IPS DF 19.7 (cell line): ENCODE data around the gene RBMX.
"Not testable (repeated sequence)": the region's sequence is repeated elsewhere in the genome, so short reads cannot be mapped to it uniquely, and the experiment has no call there.

Source experiments
- DNase-seq: peaks from one replicate; pipeline ENCODE4 v3.0.0-alpha.2; 2013; ENCODE audit warnings: low read depth, low spot score

Gene RBMX

DNA sequence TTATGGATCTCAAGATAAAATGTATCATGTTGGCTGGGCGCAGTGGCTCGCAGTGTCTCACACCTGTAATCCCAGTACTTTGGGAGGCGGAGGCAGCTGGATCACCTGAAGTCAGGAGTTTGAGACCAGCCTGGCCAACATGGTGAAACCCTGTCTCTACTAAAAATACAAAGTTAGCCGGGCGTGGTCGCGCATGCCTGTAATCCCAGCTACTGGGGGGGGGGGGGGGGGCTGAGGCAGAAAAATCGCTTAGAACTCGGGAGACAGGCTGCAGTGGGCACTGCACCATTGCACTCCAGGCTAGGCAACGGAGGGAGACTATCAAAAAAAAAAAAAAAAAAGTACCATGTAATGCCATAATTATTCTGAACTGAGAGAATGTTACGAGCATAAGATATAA lies 2.1 kb downstream of the RBMX start:
- no peak for DNase-seq

DNA sequence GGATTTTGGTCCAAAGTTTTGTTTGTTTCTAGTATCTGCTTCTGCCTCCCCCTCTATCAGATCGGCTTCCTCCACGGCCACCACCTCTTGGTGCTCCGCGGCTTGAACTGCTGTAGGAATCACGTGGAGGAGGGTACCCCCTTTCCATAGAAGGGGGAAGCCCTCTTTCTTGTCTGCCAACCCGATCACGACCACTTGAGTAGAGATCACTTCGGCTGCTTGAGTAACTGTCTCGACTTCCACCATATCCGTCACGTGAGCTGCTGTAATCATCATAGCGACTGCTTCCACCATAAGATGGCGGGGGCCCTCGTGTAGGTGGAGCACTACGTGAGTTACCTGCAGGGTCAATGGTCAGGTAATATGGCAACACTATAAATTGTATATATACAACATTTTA lies 6.4 kb downstream of the RBMX start:
- not testable (repeated sequence) for DNase-seq

DNA sequence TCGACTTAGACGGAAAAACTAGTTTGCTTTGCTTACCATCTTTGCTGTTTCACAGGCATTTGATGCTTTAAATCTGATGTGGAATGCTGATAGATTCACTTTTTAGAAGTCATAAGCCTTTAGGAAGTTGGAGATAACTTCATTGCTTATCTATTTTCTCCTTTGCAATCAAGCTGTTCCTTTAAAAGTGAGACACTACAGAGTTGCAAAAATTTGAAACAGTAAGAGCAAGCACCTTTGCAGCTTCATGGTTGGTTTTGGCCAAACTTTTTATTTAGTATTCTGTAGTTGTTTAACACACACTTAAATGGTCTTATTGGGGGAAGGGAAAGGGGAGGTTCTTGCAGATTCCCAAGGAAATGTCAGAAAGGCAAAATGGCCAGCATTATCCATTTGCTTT lies 7.3 kb downstream of the RBMX start:
- DNase-seq = not testable (repeated sequence)

DNA sequence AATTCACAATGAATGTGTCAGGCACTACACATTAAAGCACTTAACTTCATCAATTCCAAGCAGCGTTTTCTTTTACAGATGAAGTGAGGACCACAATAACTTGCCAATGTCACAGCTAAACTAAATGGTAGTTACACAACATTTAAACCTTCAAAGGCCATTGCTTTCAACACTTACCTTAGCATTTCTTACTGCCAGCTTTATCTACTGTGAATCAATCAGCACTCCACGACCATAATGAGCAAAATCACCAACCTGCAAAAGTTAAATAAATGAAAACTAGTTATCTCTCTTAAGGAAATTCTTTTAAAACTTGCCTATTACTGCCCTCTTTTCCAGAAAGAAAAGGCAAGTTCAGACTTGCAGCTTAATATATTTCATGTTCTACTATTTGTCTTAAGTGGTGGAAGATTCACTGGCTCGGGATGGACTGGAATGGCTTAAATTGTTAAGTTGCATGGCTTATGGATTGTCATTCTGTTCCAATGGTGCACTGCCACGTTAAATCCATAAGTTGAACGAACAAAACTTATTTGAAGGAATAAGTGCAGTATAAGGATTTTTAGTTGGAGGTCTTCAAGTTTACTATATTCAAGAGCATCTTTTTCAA lies 8.3 kb downstream of the RBMX start:
- no peak for DNase-seq

DNA sequence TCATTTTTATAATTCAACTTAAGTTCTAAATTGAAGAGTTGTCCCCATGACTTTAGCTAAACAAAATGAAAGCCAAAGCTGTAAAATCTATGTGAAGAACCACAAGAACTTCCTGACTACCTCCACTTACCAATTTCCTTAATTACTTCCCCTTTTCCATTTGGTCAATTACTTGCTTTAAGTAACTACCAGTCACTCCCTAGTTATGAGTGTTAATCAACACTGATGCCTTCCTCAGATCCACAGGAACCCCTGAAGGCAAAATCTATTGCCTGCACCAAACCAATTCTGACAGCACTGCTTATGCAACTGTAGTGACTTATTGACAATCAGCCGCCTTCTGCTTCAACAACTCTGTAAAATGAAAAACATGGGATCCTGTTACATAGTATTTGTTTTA lies 10.5 kb downstream of the RBMX start:
- no peak for DNase-seq

DNA sequence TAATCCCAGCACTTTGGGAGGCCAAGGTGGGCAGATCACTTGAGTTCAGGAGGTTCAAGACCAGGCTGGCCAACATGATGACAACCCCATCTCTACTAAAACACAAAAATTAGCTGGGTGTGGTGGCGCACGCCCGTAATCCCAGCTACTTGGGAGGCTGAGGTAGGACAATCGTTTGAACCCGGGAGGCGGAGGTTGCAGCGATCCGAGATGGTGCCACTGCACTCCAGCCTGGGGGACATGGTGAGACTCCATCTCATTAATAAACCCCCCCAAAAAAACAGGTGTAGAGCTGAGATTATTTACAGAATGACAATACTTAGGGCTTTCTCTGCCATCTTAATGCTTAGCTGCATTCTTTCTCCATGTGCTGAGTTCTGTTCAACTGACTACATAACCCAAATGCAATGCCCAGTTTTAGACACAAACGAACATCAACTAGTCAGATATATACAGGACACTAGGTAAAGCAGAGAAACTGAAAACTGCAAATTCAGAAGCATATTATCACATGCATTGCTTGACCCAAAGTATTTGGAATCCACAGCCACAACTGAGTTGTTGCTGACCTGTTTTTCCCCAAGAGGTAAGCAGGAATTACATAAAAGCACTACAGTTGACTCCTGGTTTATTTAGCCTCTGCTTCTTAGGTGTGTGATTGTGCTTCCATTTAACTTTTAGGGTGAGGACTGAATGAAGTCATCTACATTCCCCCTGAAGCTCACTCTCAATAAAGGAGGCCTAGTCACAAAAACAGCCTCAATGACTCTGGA lies 12.1 kb downstream of the RBMX start:
- DNase-seq = no peak

DNA sequence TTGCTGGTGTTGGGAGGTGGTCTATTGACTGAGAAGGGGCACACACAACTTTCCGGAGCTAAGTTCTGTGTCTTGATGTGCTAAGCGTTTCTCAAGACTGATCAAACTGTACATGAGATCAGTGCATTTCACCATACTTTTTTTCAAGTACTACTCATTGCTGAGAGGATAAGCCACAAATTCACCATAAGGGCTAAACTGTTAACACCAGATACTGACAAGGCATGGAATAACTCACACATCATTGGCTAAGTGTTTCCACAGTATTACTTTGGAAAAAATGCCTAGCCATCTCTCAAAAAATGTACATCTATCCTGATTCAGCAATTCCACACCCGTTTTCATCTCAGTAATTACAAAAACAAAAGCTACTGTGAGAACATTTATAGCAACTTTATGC lies 13.0 kb downstream of the RBMX start:
- no peak for DNase-seq

DNA sequence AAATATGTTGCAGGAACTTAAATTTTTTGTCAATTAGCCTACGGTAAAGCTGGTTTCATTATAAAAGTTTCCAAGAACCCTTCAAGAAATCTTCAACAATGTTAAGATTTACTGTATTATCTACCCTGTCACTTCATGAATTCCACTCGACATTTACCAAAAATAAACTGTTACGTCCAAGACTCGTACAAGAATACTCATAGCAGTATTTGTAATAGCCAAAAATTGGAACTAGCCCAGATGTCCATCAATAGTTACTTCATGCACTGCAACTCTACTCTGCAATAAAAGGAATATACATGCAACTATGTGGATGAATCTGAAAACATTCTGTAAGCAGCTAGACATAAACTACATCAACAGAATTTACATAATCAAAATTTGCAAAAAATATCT lies 13.4 kb downstream of the RBMX start:
- DNase-seq = no peak

DNA sequence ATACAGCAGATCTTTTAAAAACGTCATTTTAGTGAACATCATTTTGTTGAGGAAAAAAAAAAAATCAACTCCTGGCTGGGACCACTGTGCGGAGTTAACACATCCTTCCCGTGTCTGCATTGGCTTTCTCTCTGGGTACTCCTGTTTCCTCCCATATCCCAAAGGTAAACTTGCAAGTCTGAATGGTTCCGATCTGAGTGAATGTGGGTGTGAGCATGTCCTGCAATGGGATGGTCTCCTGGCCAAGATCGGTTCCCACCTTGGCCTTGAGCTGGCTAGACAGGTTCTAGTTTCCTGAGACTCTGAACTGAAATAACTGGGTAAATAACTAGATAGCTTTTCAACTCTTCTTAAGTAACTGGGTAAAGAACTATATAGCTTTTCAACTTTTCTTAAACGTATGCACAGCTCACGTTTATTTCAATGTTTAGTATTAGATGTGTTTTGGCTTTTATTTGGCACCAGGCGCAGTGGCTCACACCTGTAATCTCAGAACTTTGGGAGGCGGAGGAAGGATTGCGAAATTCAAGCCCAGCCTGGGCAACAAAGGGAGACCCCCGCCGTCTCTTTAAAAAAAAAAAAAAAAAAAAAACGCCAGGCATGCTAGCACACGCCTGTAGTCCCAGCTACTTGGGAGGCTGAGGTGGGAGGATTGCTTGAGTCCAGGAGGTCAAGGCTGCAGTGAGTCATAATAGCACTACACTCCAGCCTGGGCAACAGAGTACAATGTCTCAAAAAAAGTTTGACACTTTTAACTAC lies 14.0 kb downstream of the RBMX start:
- DNase-seq = no peak

DNA sequence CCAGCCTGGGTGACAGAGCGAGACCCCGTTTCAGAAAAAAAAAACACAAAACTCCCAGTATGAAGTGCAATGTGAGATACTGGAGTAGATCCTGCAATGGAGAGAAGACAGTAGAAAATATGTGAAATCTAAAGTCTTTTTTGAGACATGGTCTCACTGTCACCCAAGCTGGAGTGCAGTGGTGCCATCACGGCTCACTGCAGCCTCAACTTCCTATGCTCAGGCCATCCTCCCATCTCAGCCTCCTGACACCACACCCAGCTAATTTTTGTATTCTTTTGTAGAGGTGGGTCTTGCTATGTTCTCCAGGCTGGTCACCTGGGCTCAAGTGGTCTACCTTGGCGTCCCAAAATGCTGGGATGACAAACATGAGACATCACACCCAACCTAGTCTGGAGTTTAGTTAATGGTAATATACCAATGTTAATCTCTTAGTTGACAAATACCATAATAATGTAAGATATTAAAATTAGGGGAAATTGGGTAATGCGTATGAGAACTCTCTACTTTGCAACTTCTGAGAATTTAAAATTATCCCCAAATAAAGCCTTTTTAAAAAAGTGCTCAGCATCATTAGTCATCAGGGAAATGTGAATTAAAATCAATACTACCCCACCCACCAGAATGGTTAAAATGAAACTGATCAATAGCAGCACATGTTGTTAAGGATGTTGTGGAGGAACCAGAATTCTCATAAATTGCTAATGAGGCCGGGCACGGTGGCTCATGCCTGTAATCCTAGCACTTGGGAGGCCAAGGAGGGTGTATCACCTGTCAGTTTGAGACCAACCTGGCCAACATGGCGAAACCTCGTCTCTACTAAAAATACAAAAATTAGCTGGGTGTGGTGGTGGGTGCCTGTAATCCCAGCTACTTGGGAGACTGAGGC lies 15.0 kb downstream of the RBMX start:
- no peak for DNase-seq

DNA sequence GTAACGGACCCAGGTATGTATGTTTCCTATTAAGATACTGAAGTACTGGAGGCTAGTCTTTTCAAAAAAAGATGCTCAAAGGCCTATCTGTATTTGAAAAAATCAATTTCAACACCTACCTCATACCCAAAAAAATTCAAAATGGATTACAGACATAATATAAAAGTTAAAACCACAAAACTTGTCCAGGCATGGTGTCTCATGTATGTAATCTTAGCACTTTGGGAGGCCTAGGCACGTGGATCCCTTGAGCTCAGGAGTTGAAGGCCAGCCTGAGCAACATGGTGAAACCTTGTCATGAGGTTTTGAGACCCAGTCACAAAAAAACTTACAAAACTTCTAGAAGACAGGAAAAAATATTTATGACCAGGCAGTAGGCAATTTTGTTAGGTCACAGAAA lies 16.7 kb downstream of the RBMX start:
- DNase-seq = no peak

DNA sequence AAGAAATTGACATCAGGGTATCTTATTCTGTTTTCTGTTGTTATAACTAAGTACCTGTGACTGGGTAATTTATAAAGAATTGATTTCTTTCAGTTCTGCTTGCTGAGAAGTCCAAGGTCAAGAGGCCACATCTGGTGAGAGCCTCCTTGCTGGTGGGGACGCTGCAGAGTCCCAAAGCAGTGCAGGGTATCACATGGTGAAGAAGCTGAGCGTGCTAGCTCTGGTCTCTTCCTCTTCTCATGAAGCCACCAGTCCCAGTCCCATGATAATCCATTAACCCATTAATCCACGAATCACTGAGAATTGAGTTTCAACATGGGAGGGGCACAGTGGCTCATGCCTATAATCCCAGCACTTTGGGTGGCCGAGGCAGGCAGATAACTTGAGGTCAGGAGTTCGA lies 18.0 kb downstream of the RBMX start:
- no peak for DNase-seq

DNA sequence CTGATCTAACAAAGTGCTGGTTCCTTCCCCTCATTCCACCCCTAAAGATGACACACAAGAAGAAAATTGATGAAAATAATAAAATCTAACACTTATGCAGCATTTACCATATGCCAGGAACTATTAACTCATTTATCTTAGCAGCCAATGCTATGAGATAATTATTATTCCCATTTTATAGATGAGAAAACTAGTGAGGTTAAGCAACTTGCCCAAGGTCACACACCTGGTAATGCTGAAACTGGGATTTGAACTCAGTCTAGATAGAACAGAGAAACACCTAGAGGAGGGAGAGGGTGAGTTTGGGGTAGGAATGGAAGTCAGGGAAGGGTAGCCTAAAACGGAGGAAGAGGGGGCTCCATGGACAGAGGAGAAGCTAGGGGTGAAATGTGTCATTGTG lies 18.6 kb downstream of the RBMX start:
- no peak for DNase-seq

DNA sequence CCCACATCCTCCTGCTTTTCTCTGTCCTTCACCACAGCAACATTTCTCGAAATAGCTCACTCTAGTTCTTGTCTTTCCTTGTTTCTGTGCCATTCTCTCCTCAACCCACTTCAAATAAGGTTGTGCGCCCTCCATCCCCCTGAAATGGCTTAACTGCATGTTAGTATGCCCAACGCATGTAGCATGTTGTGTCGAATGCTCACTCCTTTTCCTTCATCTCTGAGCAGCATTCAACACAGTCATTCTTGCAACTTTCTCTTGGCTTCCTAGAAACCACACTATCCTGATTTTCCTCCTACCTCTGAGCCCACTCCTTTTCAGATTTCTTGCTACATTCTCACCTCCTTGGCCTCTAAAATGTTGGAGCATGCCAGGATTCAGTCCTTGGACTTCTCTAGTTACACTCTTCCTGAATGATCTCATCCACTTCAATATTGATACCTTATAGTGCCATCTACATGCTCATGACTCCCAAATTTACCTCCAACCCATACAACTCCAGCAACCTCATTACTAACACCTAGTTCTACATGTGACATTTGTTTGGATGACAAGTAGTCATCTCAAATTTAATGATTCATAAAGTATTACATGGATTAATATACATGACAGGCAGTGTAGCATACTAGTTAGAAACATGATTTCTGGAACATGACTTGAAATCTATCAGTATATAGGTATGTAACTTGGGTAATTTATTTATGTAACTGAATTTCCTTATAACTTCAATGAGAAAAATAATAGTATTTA lies 22.3 kb downstream of the RBMX start:
- no peak for DNase-seq

DNA sequence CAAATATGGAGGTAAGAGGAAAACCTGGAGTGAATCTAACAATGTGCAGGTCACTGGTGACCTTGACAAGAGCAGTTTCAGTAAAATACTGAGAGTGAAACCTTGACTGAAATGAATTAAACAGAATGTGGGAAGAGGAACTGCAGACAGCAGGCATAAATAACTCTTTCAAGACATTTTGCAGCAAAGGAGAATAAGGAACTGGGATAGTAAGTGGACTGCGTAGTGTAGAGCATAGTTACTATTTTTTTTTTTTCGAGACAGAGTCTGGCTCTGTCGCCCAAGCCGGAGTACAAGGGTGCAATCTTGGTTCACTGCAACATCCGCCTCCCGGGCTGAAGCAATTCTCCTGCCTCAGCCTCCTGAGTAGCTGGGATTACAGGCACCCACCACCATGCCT lies 24.0 kb downstream of the RBMX start:
- no peak for DNase-seq

DNA sequence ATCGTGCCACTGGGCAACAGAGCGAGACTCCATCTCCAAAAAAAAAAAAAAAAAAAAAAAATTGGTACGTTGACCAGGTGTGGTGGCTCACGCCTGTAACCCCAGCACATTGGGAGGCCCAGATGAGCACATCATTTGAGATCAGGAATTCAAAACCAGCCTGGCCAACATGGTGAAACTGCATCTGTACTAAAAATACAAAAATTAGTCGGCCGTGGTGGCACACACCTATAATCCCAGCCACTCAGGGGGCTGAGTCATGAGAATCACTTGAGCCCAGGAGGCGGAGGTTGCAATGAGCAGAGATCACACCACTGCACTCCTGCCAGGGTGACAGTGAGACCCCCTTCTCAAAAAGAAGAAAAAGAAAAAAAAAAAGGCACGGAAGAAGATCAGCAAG lies 24.5 kb downstream of the RBMX start:
- DNase-seq = no peak

DNA sequence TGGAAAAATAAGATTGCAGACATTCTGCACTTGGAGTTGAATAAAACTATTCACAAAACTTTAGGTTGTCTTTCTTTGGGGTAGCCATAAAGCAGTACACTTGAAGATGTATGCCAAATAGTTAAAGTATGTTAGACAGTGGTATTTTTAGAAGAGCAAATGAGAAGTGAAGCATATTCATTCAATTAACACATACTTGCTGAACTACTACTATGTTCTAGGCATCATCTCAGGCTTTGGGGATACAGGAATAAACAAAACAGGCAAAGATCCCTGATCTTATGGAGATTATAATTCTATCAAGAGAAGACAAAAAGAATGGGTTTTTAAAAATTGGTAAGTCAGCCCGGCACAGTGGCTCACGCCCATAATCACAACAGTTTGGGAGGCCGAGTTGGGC lies 29.0 kb downstream of the RBMX start:
- no peak for DNase-seq

DNA sequence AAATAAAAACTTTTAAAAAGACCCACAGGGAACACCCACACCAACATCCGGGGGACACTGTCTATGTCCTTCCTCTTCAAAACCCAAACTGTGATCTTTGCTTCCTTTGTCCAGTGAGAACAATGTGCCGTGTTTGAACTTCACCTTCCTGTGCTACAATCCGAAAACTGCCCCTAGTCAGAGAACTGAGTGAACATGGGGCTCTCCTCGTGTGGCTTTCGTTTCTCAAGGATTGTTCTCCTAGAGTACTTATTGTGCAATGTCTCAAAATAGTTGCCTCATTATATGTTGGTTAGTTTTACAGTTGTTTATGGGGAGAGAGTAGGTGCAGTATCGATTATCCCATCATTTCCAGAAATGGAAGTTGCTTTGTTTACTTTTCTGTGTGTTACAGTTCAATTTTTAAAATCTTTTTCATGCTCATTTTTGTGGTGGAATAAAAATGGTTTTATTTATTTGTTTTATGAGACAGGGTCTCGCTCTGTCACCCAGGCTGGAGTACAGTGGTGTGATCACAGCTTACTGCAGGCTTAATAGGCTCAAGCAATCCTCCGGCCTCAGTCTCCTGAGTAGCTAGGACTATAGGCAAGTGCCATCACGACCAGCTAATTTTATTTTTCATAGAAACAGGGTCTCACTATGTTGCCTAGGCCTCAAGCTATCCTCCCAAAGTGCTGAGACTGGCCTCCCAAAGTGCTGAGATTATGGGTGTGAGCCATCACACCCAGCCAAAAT lies 29.9 kb downstream of the RBMX start:
- no peak for DNase-seq

DNA sequence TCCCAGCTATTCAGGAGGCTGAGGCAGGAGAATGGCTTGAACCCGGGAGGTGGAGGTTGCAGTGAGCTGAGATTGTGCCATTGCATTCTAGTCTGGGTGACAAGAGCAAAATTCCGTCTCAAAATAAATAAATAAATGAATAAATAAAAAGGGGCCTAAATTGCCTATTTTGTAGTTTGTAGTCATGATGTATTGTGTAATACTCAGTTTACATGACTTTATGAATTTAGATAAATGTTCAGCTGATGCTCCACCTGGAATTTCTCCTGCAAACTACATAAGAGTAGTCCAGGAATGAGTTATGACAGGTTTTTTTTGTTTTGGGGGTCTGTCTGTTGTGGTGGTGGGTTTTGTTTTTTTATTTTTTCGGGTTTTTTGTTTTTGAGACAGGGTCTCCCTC lies 31.1 kb downstream of the RBMX start:
- DNase-seq = no peak

DNA sequence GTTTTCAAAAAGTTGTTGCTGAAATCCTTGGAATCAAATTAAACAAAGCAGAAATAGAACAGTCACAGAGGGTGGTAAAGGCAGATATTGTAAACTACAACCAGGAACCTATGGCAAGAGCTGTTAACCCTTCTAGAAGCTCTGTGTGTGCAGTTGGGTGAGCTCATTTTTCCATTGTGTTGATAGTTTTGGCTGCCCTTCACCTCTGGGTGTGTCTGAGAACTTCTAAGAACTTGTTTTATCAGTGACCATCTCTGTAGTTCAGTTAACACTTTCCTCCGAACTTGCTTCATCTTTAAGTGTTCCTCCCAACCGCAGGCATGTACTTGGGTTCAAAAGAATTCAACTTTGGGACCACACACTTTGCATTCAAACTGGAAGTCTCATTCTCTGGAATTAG lies 32.7 kb downstream of the RBMX start:
- DNase-seq = no peak

DNA sequence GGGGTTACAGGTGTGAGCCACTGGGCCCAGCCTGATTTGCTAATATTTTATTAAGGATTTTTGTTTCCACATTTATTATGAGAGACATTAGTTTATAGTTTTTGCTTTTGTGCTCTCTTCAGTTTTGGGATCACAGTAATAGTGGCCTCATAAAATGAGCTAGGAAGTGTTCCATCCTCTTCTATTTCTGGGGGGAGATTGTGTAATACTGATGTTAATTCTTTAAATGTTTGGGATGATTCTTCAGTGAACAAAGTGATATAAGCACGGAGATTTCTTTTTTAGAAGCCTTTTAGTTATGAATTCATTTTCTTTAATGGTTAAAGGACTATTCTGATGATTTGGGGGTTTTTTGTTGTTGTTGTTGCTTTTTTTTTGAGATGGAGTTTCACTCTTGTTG lies 41.3 kb downstream of the RBMX start:
- no peak for DNase-seq
